Fibroblast of pulmonary artery (primary cell): ENCODE results near the gene SPTLC1.
"Not testable (repeated sequence)": the region's sequence is repeated elsewhere in the genome, so short reads cannot be mapped to it uniquely, and the experiment has no call there.

Experiments
- DNase-seq: peaks from one replicate; pipeline ENCODE4 v3.0.0-alpha.2; 2010; ENCODE audit warnings: low read depth
- H3K4me3 ChIP-seq: replicated peaks from 2 replicates; pipeline ENCODE4 v1.5.1; 2011; ENCODE audit warnings: low read depth, mild to moderate bottlenecking, control low read depth, low read length, moderate library complexity
- CTCF ChIP-seq: IDR thresholded peaks from 2 replicates; pipeline ENCODE4 v1.5.1; 2011; ENCODE audit warnings: mild to moderate bottlenecking, control low read depth, low read length, inconsistent platforms; ENCODE audit errors: missing control alignments

SPTLC1 gene

GRCh38 chr9:92030367-92030766, 84.8 kb downstream of the SPTLC1 start:
- H3K4me3 ChIP-seq = no peak overlapping the region
- DNase-seq = no peak
- no peak for TF ChIP-seq CTCF

- TF ChIP-seq CTCF = peak; percentile 19
- H3K4me3 ChIP-seq = no peak overlapping the region
- no peak for DNase-seq
These were observed 85.7 kb downstream of the SPTLC1 start for GRCh38 chr9:92029553-92029952.

GRCh38 chr9:92026206-92027002, 88.8 kb downstream of the SPTLC1 start:
- no peak for DNase-seq
- TF ChIP-seq CTCF = no peak

GRCh38 chr9:92021785-92022541, 93.2 kb downstream of the SPTLC1 start:
- H3K4me3 ChIP-seq = not testable (repeated sequence)
- peak; percentile 89 for DNase-seq

More at GRCh38 chr9:92026206-92027002, 88.8 kb downstream of the SPTLC1 start:
- no peak overlapping the region for H3K4me3 ChIP-seq

- TF ChIP-seq CTCF = no peak
- DNase-seq = no peak
- no peak overlapping the region for H3K4me3 ChIP-seq
These were observed 95.6 kb downstream of the SPTLC1 start for GRCh38 chr9:92019658-92020057.

- DNase-seq = no peak
- no peak for TF ChIP-seq CTCF
- H3K4me3 ChIP-seq = no peak overlapping the region
These were observed 104.3 kb downstream of the SPTLC1 start for GRCh38 chr9:92010705-92011536.

- H3K4me3 ChIP-seq = not testable (repeated sequence)
- DNase-seq = peak; percentile 17
These were observed 105.0 kb downstream of the SPTLC1 start for GRCh38 chr9:92010253-92010652.
